H9 (cell line): Measurements from ENCODE around the gene DCAF8. TPM values are rescaled to one million over a fixed set of nuclear protein-coding genes. Genes with fewer than 3 reads are reported as not detected.

Experiments used
- DNase-seq: peaks from one replicate; pipeline ENCODE4 v3.0.0-alpha.2; 2017
- H2AFZ ChIP-seq: one replicate; pipeline ENCODE4 v1.6.1; 2013; ENCODE audit warnings: mild to moderate bottlenecking, low read length, control low read depth, moderate library complexity
- H2AK5ac ChIP-seq: 2 replicates; pipeline ENCODE4 v1.6.1; 2013; ENCODE audit warnings: low read length, control low read depth, mixed read lengths; ENCODE audit not compliant: insufficient read length
- H2BK120ac ChIP-seq: one replicate; pipeline ENCODE4 v1.6.1; 2013; ENCODE audit warnings: low read depth, mild to moderate bottlenecking, low read length, control low read depth, inconsistent platforms; ENCODE audit not compliant: poor library complexity, severe bottlenecking
- H2BK12ac ChIP-seq: 2 replicates; pipeline ENCODE4 v1.6.1; 2013; ENCODE audit warnings: low read length, control low read depth, mixed read lengths, low read depth; ENCODE audit not compliant: insufficient read length
- H2BK15ac ChIP-seq: 2 replicates; pipeline ENCODE4 v1.6.1; 2013; ENCODE audit warnings: low read depth, low read length, control low read depth
- H2BK20ac ChIP-seq: one replicate; pipeline ENCODE4 v1.6.1; 2013; ENCODE audit warnings: low read depth, mild to moderate bottlenecking, low read length, control low read depth, inconsistent platforms; ENCODE audit not compliant: poor library complexity, severe bottlenecking
- H2BK5ac ChIP-seq: 2 replicates; pipeline ENCODE4 v1.6.1; 2013; ENCODE audit warnings: low read length, control low read depth, mixed read lengths; ENCODE audit not compliant: insufficient read length
- H3K14ac ChIP-seq: 2 replicates; pipeline ENCODE4 v1.6.1; 2013; ENCODE audit warnings: low read length, control low read depth; ENCODE audit not compliant: insufficient read depth
- H3K18ac ChIP-seq: 2 replicates; pipeline ENCODE4 v1.6.1; 2013; ENCODE audit warnings: low read depth, mild to moderate bottlenecking, mixed read lengths, low read length, control low read depth; ENCODE audit not compliant: insufficient read length
- H3K23ac ChIP-seq: 2 replicates; pipeline ENCODE4 v1.6.1; 2013; ENCODE audit warnings: low read length, control low read depth, mixed read lengths, low read depth; ENCODE audit not compliant: insufficient read length
- H3K23me2 ChIP-seq: 2 replicates; pipeline ENCODE4 v1.6.1; 2013; ENCODE audit warnings: low read depth, mild to moderate bottlenecking, mixed read lengths, low read length, control low read depth; ENCODE audit not compliant: insufficient read length, poor library complexity, severe bottlenecking
- H3K27ac ChIP-seq: 2 replicates; pipeline ENCODE4 v1.5.1; 2013; ENCODE audit warnings: low read length, control low read depth, mixed read lengths, low read depth; ENCODE audit not compliant: insufficient read length
- H3K27me3 ChIP-seq: 2 replicates; pipeline ENCODE4 v1.6.1; 2013; ENCODE audit warnings: low read length, control low read depth, inconsistent platforms; ENCODE audit not compliant: insufficient read depth
- H3K4ac ChIP-seq: 2 replicates; pipeline ENCODE4 v1.6.1; 2013; ENCODE audit warnings: low read depth, mild to moderate bottlenecking, control low read depth, inconsistent platforms, low read length, moderate library complexity
- H3K4me1 ChIP-seq: 2 replicates; pipeline ENCODE4 v1.6.1; 2013; ENCODE audit warnings: low read length, control low read depth, inconsistent platforms; ENCODE audit not compliant: insufficient read depth
- H3K4me2 ChIP-seq: 2 replicates; pipeline ENCODE4 v1.6.1; 2013; ENCODE audit warnings: low read length, control low read depth, mixed read lengths; ENCODE audit not compliant: insufficient read length, insufficient read depth
- H3K56ac ChIP-seq: 2 replicates; pipeline ENCODE4 v1.6.1; 2013; ENCODE audit warnings: low read depth, mild to moderate bottlenecking, mixed read lengths, low read length, control low read depth; ENCODE audit not compliant: insufficient read length
- H3K79me1 ChIP-seq: 2 replicates; pipeline ENCODE4 v1.6.1; 2013; ENCODE audit warnings: low read depth, mild to moderate bottlenecking, moderate library complexity, low read length, control low read depth, inconsistent platforms; ENCODE audit not compliant: insufficient read depth, poor library complexity, severe bottlenecking
- H3K79me2 ChIP-seq: 2 replicates; pipeline ENCODE4 v1.6.1; 2013; ENCODE audit warnings: low read length, control low read depth, inconsistent platforms; ENCODE audit not compliant: insufficient read depth
- H3K9ac ChIP-seq: 2 replicates; pipeline ENCODE4 v1.6.1; 2013; ENCODE audit warnings: low read length, control low read depth, mixed read lengths; ENCODE audit not compliant: insufficient read length; ENCODE audit errors: extremely low read depth
- H3K9me3 ChIP-seq: one replicate; pipeline ENCODE4 v1.6.1; 2013; ENCODE audit warnings: low read depth, low read length, inconsistent platforms; ENCODE audit not compliant: control insufficient read depth
- H3T11ph ChIP-seq: one replicate; pipeline ENCODE4 v1.6.1; 2013; ENCODE audit warnings: mild to moderate bottlenecking, low read length, control low read depth, inconsistent platforms
- H4K20me1 ChIP-seq: one replicate; pipeline ENCODE4 v1.6.1; 2013; ENCODE audit not compliant: control insufficient read depth, insufficient read length, insufficient read depth
- H4K5ac ChIP-seq: 2 replicates; pipeline ENCODE4 v1.6.1; 2013; ENCODE audit warnings: low read depth, mild to moderate bottlenecking, mixed read lengths, low read length, control low read depth; ENCODE audit not compliant: insufficient read length
- H4K8ac ChIP-seq: replicated peaks from 2 replicates; pipeline ENCODE4 v1.6.1; 2013; ENCODE audit warnings: low read length, control low read depth, mixed read lengths, low read depth; ENCODE audit not compliant: insufficient read length
- H4K91ac ChIP-seq: 2 replicates; pipeline ENCODE4 v1.6.1; 2013; ENCODE audit warnings: low read depth, mild to moderate bottlenecking, moderate library complexity, mixed read lengths, low read length, control low read depth; ENCODE audit not compliant: insufficient read length
- H3K27ac Mint-ChIP-seq, 3 experiments: 2 replicates in 2 of 3; 3 replicates in 1 of 3; pipeline ENCODE4 v1.8.0; 2020 to 2021; ENCODE audit warnings: mixed read lengths in 3 of 3, mild to moderate bottlenecking in 1 of 3, moderate library complexity in 1 of 3
- H3K27me3 Mint-ChIP-seq: 2 replicates; pipeline ENCODE4 v1.8.0; 2021; ENCODE audit warnings: low read depth, mild to moderate bottlenecking, moderate library complexity, mixed read lengths
- H3K36me3 Mint-ChIP-seq, 3 experiments: 2 replicates in 2 of 3; 3 replicates in 1 of 3; pipeline ENCODE4 v1.8.0; 2020 to 2021; ENCODE audit warnings: low read depth in 3 of 3, mixed read lengths in 3 of 3; ENCODE audit not compliant: insufficient read depth in 1 of 3
- H3K4me1 Mint-ChIP-seq, 2 experiments: 2 replicates each; pipeline ENCODE4 v1.8.0; 2020; ENCODE audit warnings: mixed read lengths in 2 of 2
- H3K4me3 Mint-ChIP-seq, 2 experiments: 2 replicates in 1 of 2; 3 replicates in 1 of 2; pipeline ENCODE4 v1.8.0; 2020 to 2021; ENCODE audit warnings: mild to moderate bottlenecking in 2 of 2, mixed read lengths in 2 of 2, moderate library complexity in 1 of 2
- H3K9me3 Mint-ChIP-seq, 2 experiments: 2 replicates in 1 of 2; 3 replicates in 1 of 2; pipeline ENCODE4 v1.8.0; 2020; ENCODE audit warnings: mild to moderate bottlenecking in 2 of 2, mixed read lengths in 2 of 2, moderate library complexity in 1 of 2
- CTCF ChIP-seq: fragments of 200-600 bp; sonication (generic); conservative IDR thresholded peaks from 3 replicates; pipeline ENCODE4 v1.8.0; 2021; ENCODE audit warnings: antibody characterized with exemption, mild to moderate bottlenecking
- WGBS: extraction: QIAGEN DNeasy Blood & Tissue Kit; methylation state at CpG from one replicate; pipeline ENCODE4 v1.1.7; 2013; ENCODE audit warnings: missing lambda C conversion rate, low lambda C conversion rate, mixed read lengths; ENCODE audit not compliant: insufficient read length; ENCODE audit errors: extremely low coverage; 5-methylcytosine and 5-hydroxymethylcytosine counted together
- total RNA-seq: library from RNA; stranded (reverse); gene quantifications from 2 replicates; pipeline ENCODE4 v1.2.1, GENCODE V29; 2021

Gene DCAF8
- total RNA-seq, 1 experiment from 2014 or later, result 106 TPM

- Histone ChIP-seq H3K79me1 (no peaks in the 10 kb centered on the region), H3K9me3 (no peaks in the 10 kb centered on the region), H3K56ac (no peak overlapping the region), H4K8ac (no peak overlapping the region), H2BK15ac (no peak overlapping the region), H3K4ac (no peak overlapping the region), H3K18ac (no peak overlapping the region), H3K79me2 (no peaks in the 10 kb centered on the region), H2AFZ (no peak overlapping the region), H2BK12ac (no peak overlapping the region), H2BK120ac (no peak overlapping the region), H3K27ac (peak overlapping the region; percentile 7), H4K91ac (no peak overlapping the region), H4K20me1 (peaks cover 2% of the 10 kb centered on the region), H3K14ac (no peak overlapping the region), H2BK20ac (no peak overlapping the region), H3K23me2 (no peaks in the 10 kb centered on the region), H2AK5ac (no peak overlapping the region), H3K9ac (no peak overlapping the region), H3K27me3 (no peaks in the 10 kb centered on the region), H3K23ac (no peak overlapping the region), H3K4me1 (peaks cover 10% of the 10 kb centered on the region), H3T11ph (no peak overlapping the region), H4K5ac (no peak overlapping the region), H2BK5ac (no peak overlapping the region), H3K4me2 (no peak overlapping the region)
- H3K4me1 Mint-ChIP-seq, result peaks cover 29 to 35% of the 10 kb centered on the region in 2 experiments
- no peaks in the 10 kb centered on the region for H3K27me3 Mint-ChIP-seq
- H3K27ac Mint-ChIP-seq, result peak overlapping the region in 2 of 3 experiments; percentile 4 to 37; a peak in 4 of 7 replicates
- no peak for TF ChIP-seq CTCF
- peaks cover 51 to 82% (median 80%) of the 10 kb centered on the region in 3 experiments for H3K36me3 Mint-ChIP-seq
- H3K4me3 Mint-ChIP-seq, result peak overlapping the region in 1 of 2 experiments; percentile 4; a peak in 1 of 5 replicates
- no CpG with 5 or more reads among the region's 4 CpGs for WGBS
- no peaks in the 10 kb centered on the region for H3K9me3 Mint-ChIP-seq
- DNase-seq, result no peak
Observed at GRCh38 chr1:160308451-160309184, 46.3 kb upstream of the DCAF8 start.
